Measurements from ENCODE around the gene CACNA2D3. TPM values are rescaled to one million over a fixed set of nuclear protein-coding genes. Genes with fewer than 3 reads are reported as not detected.

Gene CACNA2D3
- polyA plus RNA-seq, 1 donor (not counting 4 experiments of a cell fraction or from before 2014, with no cell fraction given): 0.08 TPM

DNA sequence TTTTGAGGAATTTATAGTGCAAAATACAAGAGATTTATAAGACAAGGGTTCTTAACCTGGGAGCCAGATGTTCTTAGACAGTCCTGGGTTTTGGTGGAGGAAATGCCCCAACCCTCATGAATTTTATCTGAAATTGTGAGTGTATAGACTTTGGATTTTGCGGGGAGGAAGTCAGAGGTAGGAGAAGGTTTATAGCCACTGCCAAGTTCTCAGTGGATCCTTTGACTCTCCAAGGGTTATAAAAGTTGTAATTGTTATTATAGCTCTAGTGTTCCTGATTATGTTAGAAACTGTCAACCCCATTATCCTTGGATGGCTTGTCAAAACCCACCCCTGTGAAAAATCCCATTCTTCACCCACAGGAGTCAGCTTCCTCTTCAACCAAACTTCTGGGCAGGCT, 621.9 kb downstream of the CACNA2D3 start:
- dilution Hi-C loops (cut with MboI; ENCODE audit: extremely low pct_ligation_motif_present, low sequenced_read_pairs): no loop called here
- Histone ChIP-seq H2AFZ (ENCODE audit: control insufficient read depth, low read length) (no peak overlapping the region), H3K4me1 (ENCODE audit: control insufficient read depth, extremely low read depth, insufficient read depth, low read length) (no peaks in the 10 kb centered on the region), H4K20me1 (ENCODE audit: control insufficient read depth, extremely low read depth, insufficient read depth, low read length) (no peaks in the 10 kb centered on the region), H3K79me2 (ENCODE audit: control insufficient read depth, insufficient read depth, low read length) (no peaks in the 10 kb centered on the region), H3K4me3 (ENCODE audit: control insufficient read depth in 2 of 3, extremely low read depth in 1 of 3, insufficient read depth in 2 of 3, low read depth in 1 of 3, low read length in 3 of 3) (no peak overlapping the region), H3K27me3 (ENCODE audit: control insufficient read depth, extremely low read depth, insufficient read depth, low read length) (no peaks in the 10 kb centered on the region), H3K9ac (ENCODE audit: control insufficient read depth, extremely low read depth, insufficient read depth, low read length) (no peak overlapping the region), H3K9me3 (ENCODE audit: control insufficient read depth, low read depth, low read length) (no peaks in the 10 kb centered on the region), H3K36me3 (ENCODE audit: control insufficient read depth in 2 of 2, extremely low read depth in 1 of 2, insufficient read depth in 2 of 2, low read length in 2 of 2) (no peaks in the 10 kb centered on the region), H3K4me2 (ENCODE audit: control insufficient read depth, extremely low read depth, insufficient read depth, low read depth, low read length) (no peak overlapping the region), H3K27ac (ENCODE audit: control insufficient read depth, insufficient read depth, low read length) (no peak overlapping the region), H3K9me1 (ENCODE audit: control insufficient read depth, extremely low read depth, insufficient read depth, low read length) (no peaks in the 10 kb centered on the region)
- DNase-seq (ENCODE audit: low read depth, low spot score): no peak
- TF ChIP-seq EZH2 (IDR thresholded peaks at IDR 0.05; ENCODE audit: low read length): no peak
- TF ChIP-seq, protein P1, sequence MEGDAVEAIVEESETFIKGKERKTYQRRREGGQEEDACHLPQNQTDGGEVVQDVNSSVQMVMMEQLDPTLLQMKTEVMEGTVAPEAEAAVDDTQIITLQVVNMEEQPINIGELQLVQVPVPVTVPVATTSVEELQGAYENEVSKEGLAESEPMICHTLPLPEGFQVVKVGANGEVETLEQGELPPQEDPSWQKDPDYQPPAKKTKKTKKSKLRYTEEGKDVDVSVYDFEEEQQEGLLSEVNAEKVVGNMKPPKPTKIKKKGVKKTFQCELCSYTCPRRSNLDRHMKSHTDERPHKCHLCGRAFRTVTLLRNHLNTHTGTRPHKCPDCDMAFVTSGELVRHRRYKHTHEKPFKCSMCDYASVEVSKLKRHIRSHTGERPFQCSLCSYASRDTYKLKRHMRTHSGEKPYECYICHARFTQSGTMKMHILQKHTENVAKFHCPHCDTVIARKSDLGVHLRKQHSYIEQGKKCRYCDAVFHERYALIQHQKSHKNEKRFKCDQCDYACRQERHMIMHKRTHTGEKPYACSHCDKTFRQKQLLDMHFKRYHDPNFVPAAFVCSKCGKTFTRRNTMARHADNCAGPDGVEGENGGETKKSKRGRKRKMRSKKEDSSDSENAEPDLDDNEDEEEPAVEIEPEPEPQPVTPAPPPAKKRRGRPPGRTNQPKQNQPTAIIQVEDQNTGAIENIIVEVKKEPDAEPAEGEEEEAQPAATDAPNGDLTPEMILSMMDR (optimal IDR thresholded peaks at IDR 0.05 in 1 of 3, IDR thresholded peaks at IDR 0.05 in 1 of 3, conservative IDR thresholded peaks at IDR 0.05 in 1 of 3; ENCODE audit: extremely low read depth in 1 of 3, insufficient read depth in 2 of 3, low read length in 3 of 3): no peak
- no peak for FAIRE-seq

DNA sequence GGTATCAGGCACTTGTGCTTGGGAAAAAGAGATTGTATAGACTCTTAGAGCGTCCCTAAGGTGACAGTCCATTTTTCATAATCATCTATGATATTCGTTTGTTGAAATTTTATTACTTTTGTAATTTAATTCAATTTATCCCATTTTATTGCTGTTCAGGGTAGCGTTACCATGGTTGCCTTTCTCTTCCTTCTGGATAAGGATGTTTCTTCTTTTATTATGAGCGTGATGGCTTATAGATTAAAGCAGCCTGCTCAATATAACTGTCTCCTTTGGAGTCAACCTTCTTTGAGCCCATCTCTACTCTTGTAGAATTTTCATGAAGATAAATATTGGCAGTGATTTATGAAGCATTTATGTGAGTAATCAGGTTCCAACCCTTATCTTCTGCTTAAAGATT, 623.5 kb downstream of the CACNA2D3 start:
- dilution Hi-C loops (cut with MboI; ENCODE audit: extremely low pct_ligation_motif_present, low sequenced_read_pairs): no loop called here
- H3K9ac ChIP-seq (ENCODE audit: control insufficient read depth, extremely low read depth, insufficient read depth, low read length): no peak overlapping the region
- H2AFZ ChIP-seq (ENCODE audit: control insufficient read depth, low read length): no peak overlapping the region
- no peak for TF ChIP-seq EZH2 (IDR thresholded peaks at IDR 0.05; ENCODE audit: low read length)
- TF ChIP-seq, protein P1 (optimal IDR thresholded peaks at IDR 0.05 in 1 of 3, IDR thresholded peaks at IDR 0.05 in 1 of 3, conservative IDR thresholded peaks at IDR 0.05 in 1 of 3; ENCODE audit: extremely low read depth in 1 of 3, insufficient read depth in 2 of 3, low read length in 3 of 3): no peak
- FAIRE-seq: no peak
- H3K4me2 ChIP-seq (ENCODE audit: control insufficient read depth, extremely low read depth, insufficient read depth, low read depth, low read length): no peak overlapping the region
- H3K4me3 ChIP-seq (ENCODE audit: control insufficient read depth in 2 of 3, extremely low read depth in 1 of 3, insufficient read depth in 2 of 3, low read depth in 1 of 3, low read length in 3 of 3): no peak overlapping the region
- no peaks in the 10 kb centered on the region for H3K27me3 ChIP-seq (ENCODE audit: control insufficient read depth, extremely low read depth, insufficient read depth, low read length)
- no peaks in the 10 kb centered on the region for H3K79me2 ChIP-seq (ENCODE audit: control insufficient read depth, insufficient read depth, low read length)
- no peaks in the 10 kb centered on the region for H4K20me1 ChIP-seq (ENCODE audit: control insufficient read depth, extremely low read depth, insufficient read depth, low read length)
- H3K9me3 ChIP-seq (ENCODE audit: control insufficient read depth, low read depth, low read length): no peaks in the 10 kb centered on the region
- H3K4me1 ChIP-seq (ENCODE audit: control insufficient read depth, extremely low read depth, insufficient read depth, low read length): no peaks in the 10 kb centered on the region
- no peak overlapping the region for H3K27ac ChIP-seq (ENCODE audit: control insufficient read depth, insufficient read depth, low read length)
- no peaks in the 10 kb centered on the region for H3K9me1 ChIP-seq (ENCODE audit: control insufficient read depth, extremely low read depth, insufficient read depth, low read length)
- H3K36me3 ChIP-seq (ENCODE audit: control insufficient read depth in 2 of 2, extremely low read depth in 1 of 2, insufficient read depth in 2 of 2, low read length in 2 of 2): no peaks in the 10 kb centered on the region
- DNase-seq (ENCODE audit: low read depth, low spot score): no peak
